HepG2 (cell line): Measurements from ENCODE around the gene SETD5. TPM values are rescaled to one million over a fixed set of nuclear protein-coding genes. Genes with fewer than 3 reads are reported as not detected.
A peak's percentile ranks its signal among the peaks of the same experiment; 100 is the strongest.

Experiments
- CENPT ChIP-seq: sonication (generic); formaldehyde crosslinking; IDR thresholded peaks from 2 replicates; pipeline ENCODE4 v1.8.0; 2022; ENCODE audit warnings: low read depth, mild to moderate bottlenecking, moderate library complexity, missing genetic modification reagents
- EED ChIP-seq: sonication (generic); formaldehyde crosslinking; IDR thresholded peaks from 2 replicates; pipeline ENCODE4 v1.5.0; 2020; ENCODE audit warnings: mild to moderate bottlenecking, missing genetic modification reagents
- GABPB1 ChIP-seq: IDR thresholded peaks from 2 replicates; pipeline ENCODE4 v1.6.1; 2016; ENCODE audit warnings: mild to moderate bottlenecking, missing genetic modification reagents, moderate library complexity, missing compliant biosample characterization
- IRX3 ChIP-seq: sonication (generic); formaldehyde crosslinking; IDR thresholded peaks from 2 replicates; pipeline ENCODE4 v1.8.1; 2023; ENCODE audit warnings: mild to moderate bottlenecking, low read depth, missing genetic modification reagents, borderline replicate concordance
- MAZ ChIP-seq, 2 experiments: sonication (generic) in 1 of 2; formaldehyde crosslinking in 1 of 2; IDR thresholded peaks; 2 replicates each; pipeline versions ENCODE4 v1.5.0 to v1.6.1; 2012 to 2020; ENCODE audit warnings: low read depth in 2 of 2, mild to moderate bottlenecking in 2 of 2, borderline replicate concordance in 1 of 2, improper control_type of control experiment in 1 of 2, low read length in 1 of 2, missing genetic modification reagents in 1 of 2, moderate library complexity in 1 of 2
- NFRKB ChIP-seq: fragments of 450-650 bp; IDR thresholded peaks from 2 replicates; pipeline ENCODE4 v1.6.1; 2017
- SIN3B ChIP-seq: fragments of 150-350 bp; IDR thresholded peaks from 2 replicates; pipeline ENCODE4 v1.6.1; 2014; ENCODE audit warnings: low read length
- ZBTB25 ChIP-seq: IDR thresholded peaks from 2 replicates; pipeline ENCODE4 v1.6.1; 2018; ENCODE audit warnings: missing genetic modification reagents
- ZNF335 ChIP-seq: sonication (generic); formaldehyde crosslinking; IDR thresholded peaks from 2 replicates; pipeline ENCODE4 v1.4.0; 2020; ENCODE audit warnings: missing genetic modification reagents
- ZNF776 ChIP-seq: sonication (generic); formaldehyde crosslinking; IDR thresholded peaks from 2 replicates; pipeline ENCODE4 v1.4.0; 2020; ENCODE audit warnings: mild to moderate bottlenecking, missing genetic modification reagents
- polyA plus RNA-seq, 8 experiments: library from polyadenylated mRNA; depleted of rRNA in 3 of 8; stranded (reverse) in 7 of 8; unstranded in 1 of 8; fragments of >200 nt; fragmentation: Illumina TruSeq in 4 of 8; extraction: Trizol in 4 of 8; gene quantifications; 2 replicates each; pipeline versions ENCODE4 v1.2.1 to v1.2.3, GENCODE V29; 2011 to 2016; ENCODE audit warnings: low read depth in 4 of 8, missing spikeins in 1 of 8, mixed read lengths in 1 of 8; ENCODE audit not compliant: insufficient read depth in 1 of 8
- total RNA-seq, 5 experiments: library from RNA; depleted of rRNA; stranded (reverse); fragments of >200 nt; fragmentation: Illumina TruSeq; extraction: Trizol; gene quantifications; 2 replicates each; pipeline ENCODE4 v1.2.3, GENCODE V29; 2016; ENCODE audit warnings: low read depth in 1 of 5
- TF ChIP-seq, protein P1 (sequence below): sonication (generic); formaldehyde crosslinking; IDR thresholded peaks from 2 replicates; pipeline ENCODE4 v1.4.0; 2020; ENCODE audit warnings: mild to moderate bottlenecking, low read depth, missing genetic modification reagents
- TF ChIP-seq, protein P2 (sequence below): sonication (generic); formaldehyde crosslinking; IDR thresholded peaks from 2 replicates; pipeline ENCODE4 v1.8.0; 2022; ENCODE audit warnings: low read depth, missing genetic modification reagents

Gene SETD5
- total and polyA plus RNA-seq, 2 of the 13 experiments (the other 11 are each of a cell fraction or from before 2014, with no cell fraction given), result 46.8 to 95.8 TPM

GRCh38 chr3:9500108-9501050 lies 103.0 kb downstream of the SETD5 start (continued):
- TF ChIP-seq EED (no peak), GABPB1 (CRISPR knock-in tag) (0 out of 2 replicates have a peak, but pooled peaks have one; percentile 20), ZNF776 (no peak), NFRKB (no peak), IRX3 (CRISPR knock-in tag) (no peak), ZNF335 (CRISPR knock-in tag) (no peak), ZBTB25 (CRISPR knock-in tag) (no peak), MAZ (IDR thresholded peaks at IDR 0.05; ENCODE audit: borderline replicate concordance, low read depth, low read length) (no peak), MAZ (CRISPR knock-in tag; IDR thresholded peaks at IDR 0.05; ENCODE audit: low read depth) (no peak), CENPT (CRISPR knock-in tag) (no peak), SIN3B (no peak)
- TF ChIP-seq, protein P1, sequence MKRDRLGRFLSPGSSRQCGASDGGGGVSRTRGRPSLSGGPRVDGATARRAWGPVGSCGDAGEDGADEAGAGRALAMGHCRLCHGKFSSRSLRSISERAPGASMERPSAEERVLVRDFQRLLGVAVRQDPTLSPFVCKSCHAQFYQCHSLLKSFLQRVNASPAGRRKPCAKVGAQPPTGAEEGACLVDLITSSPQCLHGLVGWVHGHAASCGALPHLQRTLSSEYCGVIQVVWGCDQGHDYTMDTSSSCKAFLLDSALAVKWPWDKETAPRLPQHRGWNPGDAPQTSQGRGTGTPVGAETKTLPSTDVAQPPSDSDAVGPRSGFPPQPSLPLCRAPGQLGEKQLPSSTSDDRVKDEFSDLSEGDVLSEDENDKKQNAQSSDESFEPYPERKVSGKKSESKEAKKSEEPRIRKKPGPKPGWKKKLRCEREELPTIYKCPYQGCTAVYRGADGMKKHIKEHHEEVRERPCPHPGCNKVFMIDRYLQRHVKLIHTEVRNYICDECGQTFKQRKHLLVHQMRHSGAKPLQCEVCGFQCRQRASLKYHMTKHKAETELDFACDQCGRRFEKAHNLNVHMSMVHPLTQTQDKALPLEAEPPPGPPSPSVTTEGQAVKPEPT (CRISPR knock-in tag), result 0 out of 2 replicates have a peak, but pooled peaks have one; percentile 22
- TF ChIP-seq, protein P2, sequence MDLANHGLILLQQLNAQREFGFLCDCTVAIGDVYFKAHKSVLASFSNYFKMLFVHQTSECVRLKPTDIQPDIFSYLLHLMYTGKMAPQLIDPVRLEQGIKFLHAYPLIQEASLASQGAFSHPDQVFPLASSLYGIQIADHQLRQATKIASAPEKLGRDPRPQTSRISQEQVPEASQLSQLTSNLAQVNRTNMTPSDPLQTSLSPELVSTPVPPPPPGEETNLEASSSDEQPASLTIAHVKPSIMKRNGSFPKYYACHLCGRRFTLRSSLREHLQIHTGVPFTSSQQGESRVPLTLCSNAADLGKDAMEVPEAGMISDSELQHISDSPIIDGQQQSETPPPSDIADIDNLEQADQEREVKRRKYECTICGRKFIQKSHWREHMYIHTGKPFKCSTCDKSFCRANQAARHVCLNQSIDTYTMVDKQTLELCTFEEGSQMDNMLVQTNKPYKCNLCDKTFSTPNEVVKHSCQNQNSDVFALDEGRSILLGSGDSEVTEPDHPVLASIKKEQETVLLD (CRISPR knock-in tag), result no peak
- TF ChIP-seq, all 625 proteins: peak for 16
